ENCODE data around the gene NEK8. TPM values are rescaled to one million over a fixed set of nuclear protein-coding genes. Genes with fewer than 3 reads are reported as not detected.

NEK8 gene
- total RNA-seq, result 1 to 10 TPM; 5.3 to 6.4 TPM

DNA sequence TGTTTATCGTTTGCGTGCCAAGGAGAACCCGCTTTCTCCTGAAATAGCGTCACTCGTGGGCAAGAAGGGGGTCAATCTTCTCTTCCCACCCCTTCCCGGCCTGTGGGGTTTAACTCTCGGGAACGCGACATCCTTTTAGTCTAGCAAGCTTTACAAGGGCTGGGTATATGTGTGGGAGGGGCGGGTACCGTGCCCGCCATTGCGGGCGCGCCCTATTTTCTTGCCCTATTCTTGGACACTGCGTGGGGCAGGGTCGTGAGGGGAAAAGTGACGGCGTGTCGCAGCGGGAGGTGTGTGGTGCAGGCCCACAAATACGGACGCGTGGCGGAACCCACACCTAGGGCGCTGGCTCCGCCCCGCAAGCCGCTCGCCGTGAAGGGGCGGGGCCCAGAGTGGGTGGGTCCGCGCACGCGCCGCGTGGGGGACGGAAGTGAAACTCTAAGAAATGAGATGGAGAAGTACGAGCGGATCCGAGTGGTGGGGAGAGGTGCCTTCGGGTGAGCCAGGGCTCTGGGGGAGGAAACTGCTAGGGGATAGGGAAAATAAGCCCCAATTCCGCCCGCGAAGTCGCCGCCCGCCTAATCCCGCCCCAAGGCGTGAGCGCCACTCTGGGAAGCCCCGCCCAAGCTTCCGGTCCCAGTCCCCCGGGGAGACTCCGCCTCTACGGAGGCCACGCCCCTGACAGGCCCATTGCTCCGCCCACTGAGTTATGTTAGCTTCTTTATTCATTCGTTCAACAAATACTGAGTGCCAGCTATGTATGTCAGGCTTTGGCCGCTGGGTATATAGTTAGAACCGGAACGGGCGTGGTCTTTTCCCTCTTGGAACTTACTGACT lies at the start of gene NEK8:
Gene NEK8, plus strand, starts transcription at position 425 of the 837 bp plus-strand sequence. Its CDS starts 26 bp downstream, at position 451.
- DNase-seq (ENCODE audit: low spot score in 2 of 2), result peak; percentile 96 to 99
- Mint-ChIP-seq H3K9me3 (no peaks in the 10 kb centered on the region), H3K36me3 (peaks cover 15 to 23% of the 10 kb centered on the region in 2 donors), H3K27ac (peak within 1 kb of the TSS; percentile 98 to 100)
- peak; percentile 43 to 57 for ATAC-seq

DNA sequence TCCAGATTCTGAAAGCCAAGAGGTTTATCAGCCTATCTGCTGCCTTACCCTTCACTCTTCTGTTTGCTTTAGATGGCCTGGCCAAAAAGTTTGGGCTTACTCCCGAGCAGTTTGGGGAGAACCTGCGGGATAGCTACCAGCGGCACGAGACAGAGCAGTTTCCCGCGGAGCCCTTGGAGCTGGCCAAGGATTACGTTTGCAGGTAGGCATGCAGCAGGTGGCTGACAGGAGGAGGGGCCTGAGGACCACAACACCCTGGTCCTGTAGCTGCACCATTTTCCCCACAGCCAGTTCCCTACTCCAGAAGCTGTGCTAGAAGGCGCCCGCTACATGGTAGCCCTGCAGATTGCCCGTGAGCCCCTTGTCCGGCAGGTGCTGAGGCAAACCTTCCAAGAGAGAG lies 45.9 kb upstream of the NEK8 start:
- no peak overlapping the region for H3K27ac Mint-ChIP-seq

DNA sequence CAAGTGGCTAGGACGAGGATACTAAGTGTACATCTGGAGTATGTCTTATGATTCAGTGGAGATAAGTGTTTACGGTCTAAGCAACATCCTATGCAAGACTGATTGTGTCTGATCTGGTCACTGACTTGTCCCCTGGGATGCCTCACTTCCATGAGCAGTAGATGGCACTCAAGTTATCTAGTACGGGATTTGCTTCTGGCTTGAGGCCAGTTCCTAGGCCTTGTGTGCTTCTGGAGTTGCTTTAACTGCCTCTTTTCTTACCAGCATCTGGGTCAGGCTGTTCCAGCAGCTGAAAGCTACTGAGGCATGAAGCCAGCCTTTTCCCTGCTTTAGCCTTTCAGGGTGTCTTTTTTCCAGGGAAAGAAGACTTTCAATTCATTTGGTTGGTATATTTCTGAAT lies 43.6 kb upstream of the NEK8 start:
- Mint-ChIP-seq H3K9me3 (no peaks in the 10 kb centered on the region), H3K27ac (peak overlapping the region in 1 of 2 donors; percentile 13), H3K36me3 (peaks cover 38 to 43% of the 10 kb centered on the region in 2 donors)
- no peak for ATAC-seq
- no peak for DNase-seq (ENCODE audit: low spot score in 2 of 2)

More for the DNA sequence above, 45.9 kb upstream of the NEK8 start:
- H3K36me3 Mint-ChIP-seq, result peaks cover 18 to 35% of the 10 kb centered on the region in 2 donors
- no peaks in the 10 kb centered on the region for H3K9me3 Mint-ChIP-seq
- DNase-seq (ENCODE audit: low spot score in 2 of 2) (no peak), ATAC-seq (no peak)

DNA sequence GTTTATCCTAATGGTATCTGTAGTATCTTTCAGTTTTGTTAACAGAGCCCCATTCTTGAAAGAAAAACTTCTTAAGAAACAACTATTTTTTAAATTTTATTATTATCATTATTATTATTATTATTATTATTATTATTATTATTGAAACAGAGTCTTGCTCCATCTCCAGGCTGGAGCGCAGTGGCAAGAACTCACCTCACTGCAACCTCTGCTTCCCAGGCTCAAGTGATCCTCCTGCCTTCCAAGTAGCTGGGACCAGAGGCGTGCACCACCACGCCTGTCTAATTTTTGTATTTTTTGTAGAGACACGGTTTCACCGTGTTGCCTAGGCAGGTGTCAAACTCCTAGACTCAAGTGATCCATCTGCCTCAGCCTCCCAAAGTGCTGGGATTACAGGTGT lies 43.2 kb upstream of the NEK8 start:
- no peaks in the 10 kb centered on the region for H3K9me3 Mint-ChIP-seq
- ATAC-seq (no peak), DNase-seq (ENCODE audit: low spot score in 2 of 2) (no peak)
- H3K36me3 Mint-ChIP-seq, result peaks cover 42 to 43% of the 10 kb centered on the region in 2 donors
- peak overlapping the region in 1 of 2 donors; percentile 22 for H3K27ac Mint-ChIP-seq

DNA sequence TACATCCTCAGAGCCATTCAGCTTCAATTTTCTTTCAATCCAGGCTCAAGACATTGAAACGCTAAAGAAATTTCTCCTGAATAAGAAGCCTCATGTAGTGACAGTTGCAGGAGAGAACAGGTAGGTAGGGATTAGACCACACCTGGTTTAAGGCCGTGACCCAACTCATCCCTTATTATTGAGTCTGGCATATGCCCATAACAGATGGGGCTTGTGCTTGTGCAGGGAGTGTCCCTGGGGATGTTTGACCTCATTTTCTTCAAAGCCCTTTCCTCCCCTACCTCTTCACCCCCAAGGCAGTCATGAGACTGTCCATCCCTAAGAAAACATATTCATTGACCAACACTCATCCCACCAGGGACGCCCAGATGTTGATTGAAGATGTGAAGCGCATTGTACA lies 42.3 kb upstream of the NEK8 start:
- Mint-ChIP-seq H3K9me3 (no peaks in the 10 kb centered on the region), H3K27ac (peak overlapping the region in 1 of 2 donors; percentile 56), H3K36me3 (peaks cover 43 to 50% of the 10 kb centered on the region in 2 donors)
- no peak for ATAC-seq
- DNase-seq (ENCODE audit: low spot score in 2 of 2), result no peak

DNA sequence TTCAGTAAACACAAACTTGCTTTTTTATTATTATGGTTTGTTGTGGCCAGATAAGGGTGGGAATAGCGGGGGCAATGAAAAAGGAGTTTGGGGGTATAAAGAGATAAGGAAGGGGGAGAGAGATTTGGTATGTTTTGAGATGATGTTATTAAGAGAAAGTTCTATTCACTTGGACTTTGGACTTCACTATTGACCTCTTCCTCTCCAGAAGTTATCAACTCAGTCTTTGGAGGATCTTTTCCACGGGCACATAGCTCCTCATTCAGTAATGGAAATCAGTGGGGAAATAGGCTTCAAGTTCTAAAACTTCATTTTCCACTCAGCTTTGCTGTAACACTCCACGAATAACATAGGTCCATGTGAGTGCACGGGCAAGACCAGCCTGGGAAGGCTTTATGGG lies 40.1 kb upstream of the NEK8 start:
- ATAC-seq (no peak), DNase-seq (ENCODE audit: low spot score in 2 of 2) (no peak)
- peak overlapping the region in 1 of 2 donors; percentile 67 for H3K27ac Mint-ChIP-seq
- H3K9me3 Mint-ChIP-seq, result no peaks in the 10 kb centered on the region
- peaks cover 30 to 44% of the 10 kb centered on the region in 2 donors for H3K36me3 Mint-ChIP-seq

DNA sequence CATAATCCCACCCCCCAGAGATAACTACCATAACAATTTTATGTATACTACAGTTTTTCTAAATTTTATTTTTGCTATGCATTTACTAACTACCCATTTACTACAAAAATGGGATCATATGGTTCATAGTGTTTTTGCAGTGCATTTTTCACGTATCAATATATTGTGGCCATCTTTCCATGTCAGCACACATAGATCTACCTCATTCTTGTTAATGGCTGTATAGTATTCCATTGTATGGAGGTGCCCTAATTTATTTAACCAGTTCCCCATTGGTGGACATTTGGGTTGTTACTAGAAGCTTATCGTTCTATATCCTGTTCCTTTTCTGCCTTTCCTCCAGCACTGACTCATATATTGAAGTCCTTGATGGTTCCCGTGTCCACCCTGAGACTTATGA lies 39.6 kb upstream of the NEK8 start:
- Mint-ChIP-seq H3K36me3 (peaks cover 30 to 48% of the 10 kb centered on the region in 2 donors), H3K27ac (no peak overlapping the region), H3K9me3 (no peaks in the 10 kb centered on the region)
- DNase-seq (ENCODE audit: low spot score in 2 of 2), result no peak
- no peak for ATAC-seq

DNA sequence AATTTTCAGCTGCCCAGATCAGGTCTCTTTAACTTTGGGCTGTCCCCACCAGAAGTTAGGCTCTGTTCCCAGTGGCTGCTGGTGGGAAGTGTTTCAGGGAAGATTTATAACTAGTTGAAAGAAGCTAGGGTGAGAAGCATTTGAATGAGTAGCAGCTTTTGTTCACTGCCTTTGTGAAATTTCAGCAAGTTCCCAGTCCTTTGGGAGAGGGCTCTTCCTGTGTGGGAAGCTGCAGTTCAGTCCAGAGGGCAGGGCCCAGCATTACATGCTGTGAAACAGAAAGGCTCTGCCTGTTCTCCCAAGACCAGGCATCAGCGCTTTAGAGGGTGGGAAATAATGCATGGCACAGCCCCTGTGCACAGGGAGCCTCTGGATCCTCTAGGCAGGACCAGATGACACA lies 34.7 kb upstream of the NEK8 start:
- peaks cover 5 to 34% of the 10 kb centered on the region in 2 donors for H3K36me3 Mint-ChIP-seq
- DNase-seq (ENCODE audit: low spot score in 2 of 2) (no peak), ATAC-seq (no peak)
- H3K9me3 Mint-ChIP-seq, result no peaks in the 10 kb centered on the region
- peak overlapping the region; percentile 20 to 37 for H3K27ac Mint-ChIP-seq

DNA sequence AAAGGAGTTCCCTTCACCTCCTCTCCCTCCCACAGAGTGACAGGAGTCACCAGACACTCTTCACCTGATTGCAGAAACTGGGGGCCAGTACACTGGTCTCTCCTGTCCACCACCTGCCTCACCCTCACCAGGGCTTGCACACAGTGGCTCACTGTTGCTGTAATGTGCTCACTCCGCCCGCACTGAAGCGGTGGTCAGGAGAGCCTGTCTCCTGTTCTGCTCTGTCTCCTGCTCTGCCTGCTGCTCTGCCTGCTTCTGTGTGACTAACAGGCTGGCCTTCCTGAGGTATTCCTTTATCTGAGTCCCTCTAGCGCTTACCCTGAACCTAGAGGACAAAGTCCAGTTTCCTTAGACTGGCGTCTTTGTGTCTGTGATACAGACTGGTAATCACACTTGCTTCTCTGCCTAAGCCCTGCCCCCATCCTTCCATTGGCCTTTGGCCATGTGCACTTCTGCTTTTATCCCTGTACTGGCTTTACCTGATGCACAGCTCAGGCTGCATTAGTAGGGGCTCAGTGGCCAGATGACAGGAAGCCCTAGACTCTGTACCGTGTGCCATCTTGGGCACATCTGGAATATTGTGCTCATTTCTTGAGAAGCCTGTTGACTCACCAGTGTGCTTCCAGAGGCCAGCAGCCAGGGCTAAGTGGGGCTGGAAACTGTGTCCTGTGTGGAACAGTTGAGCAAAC lies 30.2 kb upstream of the NEK8 start:
- no peaks in the 10 kb centered on the region for H3K9me3 Mint-ChIP-seq
- H3K36me3 Mint-ChIP-seq, result peaks cover 9 to 13% of the 10 kb centered on the region in 2 donors
- H3K27ac Mint-ChIP-seq, result peak overlapping the region; percentile 63 to 67
- peak in 1 of 2 donors; percentile 17 for ATAC-seq
- DNase-seq (ENCODE audit: low spot score in 2 of 2), result no peak

DNA sequence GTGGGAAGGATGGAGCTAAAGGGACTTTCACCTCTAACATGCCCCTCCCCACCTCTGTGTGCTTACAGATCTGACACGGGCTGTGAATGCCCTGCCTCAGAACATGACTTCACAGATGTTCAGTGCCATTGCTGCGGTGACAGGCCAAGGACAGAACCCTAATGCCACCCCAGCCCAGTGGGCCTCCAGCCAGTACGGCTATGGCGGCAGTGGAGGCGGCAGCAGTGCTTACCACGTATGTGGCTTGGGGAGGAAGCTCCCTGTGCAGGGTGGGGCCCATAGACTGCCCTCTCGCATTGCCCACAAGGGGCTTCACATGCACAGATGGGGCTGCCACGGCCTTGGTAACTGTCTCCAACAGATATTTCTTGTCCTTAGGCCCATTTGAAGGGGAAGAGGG lies 28.3 kb upstream of the NEK8 start:
- no peak for ATAC-seq
- H3K27ac Mint-ChIP-seq, result peak overlapping the region in 1 of 2 donors; percentile 91
- H3K9me3 Mint-ChIP-seq, result no peaks in the 10 kb centered on the region
- peaks cover 0 to 9% of the 10 kb centered on the region in 2 donors for H3K36me3 Mint-ChIP-seq
- no peak for DNase-seq (ENCODE audit: low spot score in 2 of 2)

DNA sequence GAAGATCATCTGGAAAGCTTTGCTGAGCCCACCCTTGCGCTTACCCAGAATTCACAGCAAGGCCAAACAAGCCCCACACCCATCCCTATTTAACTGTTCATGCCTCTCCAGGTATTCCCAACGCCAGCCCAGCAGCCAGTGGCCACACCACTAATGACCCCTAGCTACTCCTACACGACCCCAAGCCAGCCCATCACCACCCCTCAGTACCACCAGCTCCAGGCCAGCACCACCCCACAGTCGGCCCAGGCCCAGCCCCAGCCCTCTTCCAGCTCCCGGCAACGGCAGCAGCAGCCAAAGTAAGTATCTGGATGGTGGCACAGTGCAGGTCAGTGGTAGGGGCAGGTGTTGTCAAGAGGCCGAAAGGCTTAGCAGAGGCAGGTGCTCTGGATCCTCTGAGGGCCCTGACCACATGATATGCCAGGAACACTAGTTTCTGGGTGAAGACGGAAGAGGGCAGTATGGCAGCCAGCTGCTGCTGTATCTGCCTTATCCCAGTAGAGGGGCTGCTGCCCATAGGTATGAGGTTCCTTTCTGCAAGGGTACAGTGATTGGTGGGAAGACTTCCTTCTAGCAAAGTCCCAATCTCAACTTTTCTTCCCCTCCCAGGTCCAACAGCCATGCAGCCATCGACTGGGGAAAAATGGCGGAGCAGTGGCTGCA lies 27.6 kb upstream of the NEK8 start:
- Mint-ChIP-seq H3K36me3 (peaks cover 0 to 4% of the 10 kb centered on the region in 2 donors), H3K27ac (peak overlapping the region; percentile 13 to 50), H3K9me3 (no peaks in the 10 kb centered on the region)
- ATAC-seq (no peak), DNase-seq (ENCODE audit: low spot score in 2 of 2) (no peak)

DNA sequence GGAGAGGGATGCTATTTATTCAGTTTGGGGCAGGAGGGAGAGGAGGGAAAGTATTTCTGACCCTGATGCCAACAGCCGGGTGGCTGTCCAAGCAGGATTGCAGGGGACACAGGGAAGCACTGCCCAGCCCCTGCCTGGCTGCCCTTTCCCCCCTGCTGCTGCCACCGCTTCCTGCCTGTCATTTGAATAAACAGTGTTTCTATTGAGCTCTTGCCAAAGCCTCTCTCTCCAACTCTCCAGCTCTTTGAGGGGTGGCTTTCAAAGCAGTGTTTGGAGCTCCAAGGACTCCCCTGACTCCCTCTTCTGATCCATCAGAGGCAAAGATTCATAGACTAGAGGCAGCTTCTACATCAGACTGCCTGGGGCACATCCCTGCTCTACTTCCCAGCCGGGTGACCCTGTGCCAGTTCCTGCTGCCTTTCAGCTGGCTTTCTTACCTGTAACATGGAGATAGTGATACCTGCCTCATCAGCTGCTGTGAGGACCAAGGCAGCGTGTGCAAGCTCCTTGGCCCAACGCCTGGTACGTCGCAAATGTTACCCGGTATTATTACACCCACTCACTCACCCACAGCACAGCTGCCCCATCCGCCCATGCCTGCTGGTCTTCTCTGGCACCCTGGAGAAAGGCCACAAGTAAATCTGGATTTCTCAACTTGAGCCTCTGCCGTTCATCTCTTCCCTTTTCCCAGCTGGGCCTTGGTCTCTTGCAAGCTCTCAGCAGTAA lies 26.4 kb upstream of the NEK8 start:
- ATAC-seq, result no peak
- peaks cover 1 to 4% of the 10 kb centered on the region in 2 donors for H3K36me3 Mint-ChIP-seq
- no peaks in the 10 kb centered on the region for H3K9me3 Mint-ChIP-seq
- H3K27ac Mint-ChIP-seq, result peak overlapping the region; percentile 22 to 66
- no peak for DNase-seq (ENCODE audit: low spot score in 2 of 2)

DNA sequence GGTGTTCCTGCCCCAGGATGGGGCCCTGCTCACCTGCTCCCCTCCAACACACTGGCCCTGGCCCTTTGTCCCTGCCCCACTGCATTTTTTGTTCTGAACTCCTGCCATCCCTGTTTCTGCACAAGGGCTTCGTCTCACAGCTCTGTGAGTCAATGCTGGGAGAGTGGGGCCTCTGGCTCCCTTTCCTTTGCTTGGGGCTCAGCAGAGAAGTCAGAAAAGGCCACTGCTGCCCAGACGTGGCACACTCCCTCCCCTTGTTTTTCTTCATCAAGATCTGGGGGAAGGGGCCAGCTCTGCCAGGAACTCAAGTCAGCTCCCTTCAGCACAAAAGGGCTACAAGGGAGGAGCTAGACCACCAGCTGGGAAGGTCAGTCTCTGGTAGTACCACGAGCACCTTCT lies 25.8 kb upstream of the NEK8 start:
- no peak for ATAC-seq
- peaks cover 4 to 5% of the 10 kb centered on the region in 2 donors for H3K36me3 Mint-ChIP-seq
- no peak for DNase-seq (ENCODE audit: low spot score in 2 of 2)
- H3K27ac Mint-ChIP-seq, result peak overlapping the region; percentile 22 to 66
- no peaks in the 10 kb centered on the region for H3K9me3 Mint-ChIP-seq

DNA sequence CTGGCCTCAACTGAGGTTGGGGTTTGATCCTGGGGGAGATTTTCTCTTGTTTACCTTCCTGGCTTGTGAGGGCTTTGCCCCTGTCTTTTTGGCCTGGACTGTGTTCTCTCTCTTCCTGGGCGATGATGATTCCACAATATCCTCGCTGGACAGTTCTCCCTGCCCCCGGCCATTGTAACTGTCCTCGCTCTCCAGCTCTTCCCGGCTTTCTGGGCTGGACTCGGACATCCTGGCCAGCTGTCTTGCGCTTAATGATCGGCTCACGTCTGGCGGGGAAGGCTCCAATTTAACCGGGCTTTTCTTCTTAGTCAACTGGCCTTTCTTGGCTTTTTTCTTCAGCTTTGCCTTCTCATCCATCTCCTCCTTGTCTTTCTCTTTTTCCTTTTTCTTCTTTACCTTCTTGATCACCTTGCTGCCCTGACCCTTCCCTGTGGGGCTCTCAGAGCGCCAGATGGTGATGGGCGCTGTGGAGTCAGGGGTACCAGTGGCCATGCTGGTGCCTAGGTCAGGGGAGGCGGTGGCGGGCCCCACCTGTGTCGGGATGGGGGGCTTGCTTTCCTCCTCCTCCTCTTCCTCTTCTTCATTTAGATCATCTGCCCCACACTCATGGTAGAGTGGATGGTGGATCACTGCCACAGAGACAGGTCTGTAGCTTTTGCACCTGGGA lies 24.9 kb upstream of the NEK8 start:
- DNase-seq (ENCODE audit: low spot score in 2 of 2) (no peak), ATAC-seq (no peak)
- H3K36me3 Mint-ChIP-seq, result peaks cover 4 to 5% of the 10 kb centered on the region in 2 donors
- no peaks in the 10 kb centered on the region for H3K9me3 Mint-ChIP-seq
- H3K27ac Mint-ChIP-seq, result peak overlapping the region; percentile 0 to 74

DNA sequence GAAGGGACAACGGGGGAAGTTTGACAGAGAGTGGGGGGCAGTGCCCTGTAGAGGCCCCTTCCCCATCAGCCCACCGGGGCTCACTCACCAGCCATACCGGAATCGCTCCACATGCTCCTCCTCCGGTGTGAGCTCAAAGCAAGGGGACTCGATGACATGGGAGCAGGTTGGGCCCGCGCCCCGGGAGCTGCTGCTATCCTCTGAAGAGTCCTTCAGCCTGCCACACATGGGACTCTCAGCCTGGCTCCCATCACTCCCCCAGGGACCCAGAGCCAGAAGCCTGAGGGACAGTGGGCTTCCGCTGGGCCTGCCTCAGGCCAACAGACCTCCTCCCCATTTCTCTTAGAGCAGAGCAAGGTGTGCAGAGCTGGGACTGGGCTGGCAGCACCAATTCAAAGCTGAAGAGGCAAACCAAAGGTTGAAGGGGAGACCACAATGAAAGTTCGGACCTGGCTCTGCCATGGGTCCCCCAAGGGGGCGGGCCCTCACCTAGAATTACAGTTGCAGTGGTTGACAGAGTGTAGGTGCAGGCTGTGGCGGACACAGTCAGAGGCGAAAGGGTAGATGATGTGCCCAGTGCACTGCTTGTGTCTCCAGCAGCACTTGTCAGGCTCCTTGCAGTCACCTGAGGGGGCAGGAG lies 24.2 kb upstream of the NEK8 start:
- H3K9me3 Mint-ChIP-seq, result no peaks in the 10 kb centered on the region
- peak overlapping the region; percentile 0 to 74 for H3K27ac Mint-ChIP-seq
- no peak for ATAC-seq
- DNase-seq (ENCODE audit: low spot score in 2 of 2), result no peak
- H3K36me3 Mint-ChIP-seq, result peaks cover 4 to 5% of the 10 kb centered on the region in 2 donors

Measured in activated naive CD4-positive, alpha-beta T cell treated with anti-CD3 and anti-CD28 coated beads, Interleukin-2, amount 50 U/mL, for 72 hours (primary cell).